H1 (cell line): ENCODE data around the gene NDUFS3. TPM values are rescaled to one million over a fixed set of nuclear protein-coding genes. Genes with fewer than 3 reads are reported as not detected.

Experiments
- CHD7 ChIP-seq: fragments of 300-600 bp; sonication (generic); IDR thresholded peaks from 2 replicates; pipeline ENCODE4 v1.7.1; 2012; ENCODE audit warnings: low read length, moderate library complexity, mild to moderate bottlenecking, inconsistent platforms; ENCODE audit not compliant: insufficient replicate concordance
- EP300 ChIP-seq, 2 experiments: IDR thresholded peaks; 1 replicate in 1 of 2; 2 replicates in 1 of 2; pipeline ENCODE4 v1.6.1; 2011 to 2012; ENCODE audit warnings: low read depth in 2 of 2, low read length in 2 of 2, mild to moderate bottlenecking in 2 of 2, borderline replicate concordance in 1 of 2, inconsistent platforms in 1 of 2, moderate library complexity in 1 of 2
- GTF2F1 ChIP-seq: IDR thresholded peaks from 2 replicates; pipeline ENCODE4 v1.6.1; 2012; ENCODE audit warnings: low read depth, low read length, improper control_type of control experiment, borderline replicate concordance
- HDAC2 ChIP-seq, 2 experiments: fragments of 300-600 bp in 1 of 2; sonication (generic) in 1 of 2; IDR thresholded peaks; 2 replicates each; pipeline ENCODE4 v1.6.1; 2011 to 2012; ENCODE audit warnings: low read depth in 2 of 2, low read length in 2 of 2, mild to moderate bottlenecking in 2 of 2, moderate library complexity in 2 of 2, borderline replicate concordance in 1 of 2, inconsistent platforms in 1 of 2
- HDAC6 ChIP-seq: IDR thresholded peaks from one replicate; pipeline ENCODE4 v1.7.1; 2012; ENCODE audit warnings: low read depth, mild to moderate bottlenecking, inconsistent platforms, low read length, moderate library complexity
- PHF8 ChIP-seq: fragments of 200-600 bp; sonication (generic); conservative IDR thresholded peaks from 2 replicates; pipeline ENCODE4 v1.7.1; 2012; ENCODE audit warnings: low read depth, mild to moderate bottlenecking, inconsistent platforms, low read length, moderate library complexity
- RXRA ChIP-seq: IDR thresholded peaks from 2 replicates; pipeline ENCODE4 v1.6.1; 2011; ENCODE audit warnings: low read depth, mild to moderate bottlenecking, low read length, moderate library complexity; ENCODE audit not compliant: insufficient read depth
- SIN3A ChIP-seq, 2 experiments: IDR thresholded peaks in 1 of 2; conservative IDR thresholded peaks in 1 of 2; 2 replicates each; pipeline ENCODE4 v1.6.1; 2011 to 2012; ENCODE audit warnings: low read length in 2 of 2, improper control_type of control experiment in 1 of 2, low read depth in 1 of 2, mild to moderate bottlenecking in 1 of 2
- SIRT6 ChIP-seq: IDR thresholded peaks from one replicate; pipeline ENCODE4 v1.7.1; 2012; ENCODE audit warnings: low read length, inconsistent platforms
- TCF12 ChIP-seq: IDR thresholded peaks from 2 replicates; pipeline ENCODE4 v1.6.1; 2011; ENCODE audit warnings: low read depth, mild to moderate bottlenecking, low read length
- polyA plus RNA-seq, 7 experiments: library from polyadenylated mRNA; depleted of rRNA in 3 of 7; stranded (reverse) in 5 of 7; unstranded in 2 of 7; fragments of >200 nt in 5 of 7; fragments of 200-250 nt in 2 of 7; gene quantifications; 1 replicate in 5 of 7; 2 replicates in 1 of 7; 4 replicates in 1 of 7; pipeline versions ENCODE4 v1.2.1 to v1.2.3, GENCODE V29; 2011 to 2013; ENCODE audit warnings: missing spikeins in 2 of 7, mixed read lengths in 2 of 7
- total RNA-seq: library from RNA; stranded (reverse); fragmentation: NEBNext Ultra II Directional; extraction: Animal tissue kit (Norgen Biotek cat#: 25700); gene quantifications from 2 replicates; pipeline ENCODE4 v1.2.1, GENCODE V29; 2021

NDUFS3 gene
- total and polyA plus RNA-seq, 2 of the 8 experiments (the other 6 are each of a cell fraction or from before 2014, with no cell fraction given), result 135 to 241 TPM

GRCh38 chr11:47545298-47545697 is 33.6 kb upstream of the NDUFS3 start (continued):
- TF ChIP-seq CHD7 (no peak), GTF2F1 (no peak), HDAC6 (no peak), EP300 (IDR thresholded peaks at IDR 0.05; ENCODE audit: borderline replicate concordance in 1 of 2, low read depth in 2 of 2, low read length in 2 of 2) (no peak), TCF12 (no peak), PHF8 (no peak), SIN3A (conservative IDR thresholded peaks at IDR 0.05 in 1 of 2, IDR thresholded peaks at IDR 0.05 in 1 of 2; ENCODE audit: low read depth in 1 of 2, low read length in 2 of 2) (no peak), HDAC2 (IDR thresholded peaks at IDR 0.05; ENCODE audit: borderline replicate concordance in 1 of 2, low read depth in 2 of 2, low read length in 2 of 2) (no peak), RXRA (no peak), SIRT6 (no peak)
